RWPE1 (cell line): Measurements from ENCODE around the gene EPHA8.

ENCODE experiments used
- CTCF ChIA-PET: fragments of 350-600 bp; sonication (Branson Sonifier 250); formaldehyde crosslinking; extraction: SDS; loops from one replicate; lab custom pipeline; 2021; lab: Yijun Ruan, JAX
- POLR2A ChIA-PET: fragments of 400-600 bp; formaldehyde crosslinking; extraction: SDS; loops from one replicate; lab custom pipeline; 2020; ENCODE audit warnings: antibody characterized with exemption; ENCODE audit not compliant: low non-redundant PET; lab: Yijun Ruan, JAX
- DNase-seq: peaks from one replicate; pipeline ENCODE4 v3.0.0; 2012; ENCODE audit warnings: low spot score
- H3K27ac ChIP-seq: fragments of 450-650 bp; 2 replicates; pipeline ENCODE4 v1.5.1; 2017
- TF ChIP-seq, protein P1 (sequence below): fragments of 450-650 bp; conservative IDR thresholded peaks from 2 replicates; pipeline ENCODE4 v1.5.1; 2017; ENCODE audit warnings: low read depth, mild to moderate bottlenecking

Gene EPHA8

DNA sequence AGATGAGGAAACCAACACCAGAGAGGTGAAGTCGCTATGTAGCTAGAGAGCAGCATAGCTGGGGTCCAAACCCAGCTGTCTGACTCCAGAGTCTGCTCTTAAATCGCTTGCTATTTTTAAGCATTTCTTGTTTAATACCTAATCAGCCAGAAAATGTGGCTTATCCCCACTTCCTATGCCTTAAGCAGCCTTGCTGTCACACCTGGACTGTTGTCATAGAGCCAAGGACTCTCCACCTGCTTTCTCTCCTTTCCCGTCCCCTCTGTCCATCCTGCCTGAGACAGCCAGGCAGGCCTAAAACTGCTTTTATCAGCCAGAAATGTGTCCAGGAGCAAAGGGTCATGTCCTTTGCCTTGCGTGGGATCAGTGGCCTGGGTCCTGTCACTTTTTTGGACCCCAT, 28.3 kb upstream of the EPHA8 start:
- TF ChIP-seq, protein P1, sequence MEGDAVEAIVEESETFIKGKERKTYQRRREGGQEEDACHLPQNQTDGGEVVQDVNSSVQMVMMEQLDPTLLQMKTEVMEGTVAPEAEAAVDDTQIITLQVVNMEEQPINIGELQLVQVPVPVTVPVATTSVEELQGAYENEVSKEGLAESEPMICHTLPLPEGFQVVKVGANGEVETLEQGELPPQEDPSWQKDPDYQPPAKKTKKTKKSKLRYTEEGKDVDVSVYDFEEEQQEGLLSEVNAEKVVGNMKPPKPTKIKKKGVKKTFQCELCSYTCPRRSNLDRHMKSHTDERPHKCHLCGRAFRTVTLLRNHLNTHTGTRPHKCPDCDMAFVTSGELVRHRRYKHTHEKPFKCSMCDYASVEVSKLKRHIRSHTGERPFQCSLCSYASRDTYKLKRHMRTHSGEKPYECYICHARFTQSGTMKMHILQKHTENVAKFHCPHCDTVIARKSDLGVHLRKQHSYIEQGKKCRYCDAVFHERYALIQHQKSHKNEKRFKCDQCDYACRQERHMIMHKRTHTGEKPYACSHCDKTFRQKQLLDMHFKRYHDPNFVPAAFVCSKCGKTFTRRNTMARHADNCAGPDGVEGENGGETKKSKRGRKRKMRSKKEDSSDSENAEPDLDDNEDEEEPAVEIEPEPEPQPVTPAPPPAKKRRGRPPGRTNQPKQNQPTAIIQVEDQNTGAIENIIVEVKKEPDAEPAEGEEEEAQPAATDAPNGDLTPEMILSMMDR = no peak
- ChIA-PET POLR2A (no interaction called here), CTCF (no interaction called here)
- DNase-seq = no peak
- no peak overlapping the region for H3K27ac ChIP-seq

DNA sequence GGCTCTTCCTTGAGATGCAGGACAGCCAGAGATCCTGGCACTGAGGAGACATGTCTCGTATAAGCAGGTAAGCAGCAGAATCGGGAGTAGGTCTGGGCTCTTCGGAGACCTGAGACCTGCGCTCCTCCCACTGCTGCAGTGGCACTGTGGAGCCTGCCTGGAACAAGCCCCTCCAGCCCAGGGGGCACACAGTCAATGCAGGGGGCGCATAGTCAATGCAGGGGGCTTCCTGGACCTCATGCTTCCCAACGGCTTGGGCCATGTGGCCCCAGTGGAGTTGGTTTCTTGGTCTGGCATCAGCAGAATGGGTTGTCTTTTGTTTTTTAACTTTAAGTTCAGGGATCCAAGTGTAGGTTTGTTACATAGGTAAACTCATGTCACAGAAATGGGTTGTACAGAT, 27.9 kb upstream of the EPHA8 start:
- CTCF ChIA-PET = no interaction called here
- no peak for DNase-seq
- POLR2A ChIA-PET = no interaction called here
- no peak overlapping the region for H3K27ac ChIP-seq
- TF ChIP-seq, protein P1 = no peak

GRCh38 chr1:22536506-22536905, 26.8 kb upstream of the EPHA8 start:
- no peak overlapping the region for H3K27ac ChIP-seq
- no peak for DNase-seq
- POLR2A ChIA-PET = no interaction called here
- TF ChIP-seq, protein P1 = no peak
- CTCF ChIA-PET = no interaction called here

- no peak overlapping the region for H3K27ac ChIP-seq
- no peak for DNase-seq
- CTCF ChIA-PET = no interaction called here
- TF ChIP-seq, protein P1 = no peak
- POLR2A ChIA-PET = no interaction called here
These were observed 25.7 kb upstream of the EPHA8 start for GRCh38 chr1:22537441-22538139.

GRCh38 chr1:22539510-22540118, 23.7 kb upstream of the EPHA8 start:
- DNase-seq = no peak
- TF ChIP-seq, protein P1 = no peak
- ChIA-PET POLR2A (no interaction called here), CTCF (no interaction called here)
- H3K27ac ChIP-seq = no peak overlapping the region

DNA sequence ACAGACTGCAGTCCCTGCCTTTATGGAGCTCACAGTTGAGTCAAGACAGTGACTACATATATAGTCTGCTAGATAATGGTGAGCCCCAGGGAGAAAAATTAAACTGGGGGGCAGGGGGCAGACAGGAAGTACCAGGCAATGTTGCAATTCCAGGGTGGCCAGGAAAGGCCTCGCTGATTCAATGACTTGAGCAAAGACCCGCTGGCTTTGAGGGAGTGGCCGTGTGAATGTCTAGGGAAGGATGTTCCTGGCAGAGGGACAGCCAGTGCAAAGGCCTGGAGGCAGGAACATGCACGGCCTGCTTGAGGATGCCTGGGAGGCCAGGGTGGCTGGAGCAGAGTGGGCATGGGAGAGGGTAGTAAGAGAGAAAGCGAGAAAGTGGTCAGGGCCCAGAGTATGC, 23.0 kb upstream of the EPHA8 start:
- no peak for DNase-seq
- TF ChIP-seq, protein P1 = no peak
- ChIA-PET POLR2A (no interaction called here), CTCF (no interaction called here)
- H3K27ac ChIP-seq = no peak overlapping the region
